Measurements from ENCODE around the gene TTC34. TPM values are rescaled to one million over a fixed set of nuclear protein-coding genes. Genes with fewer than 3 reads are reported as not detected.

TTC34 gene
- total RNA-seq, 4 donors from 2014 or later = 0.17 to 0.75 (median 0.27) TPM

- no peak for TF ChIP-seq CTCF (IDR thresholded peaks at IDR 0.05; ENCODE audit: low read depth)
These were observed 1.5 kb downstream of the TTC34 start for GRCh38 chr1:2799811-2800663.

GRCh38 chr1:2797741-2798016 is 3.8 kb downstream of the TTC34 start:
- no peak for TF ChIP-seq CTCF (IDR thresholded peaks at IDR 0.05; ENCODE audit: low read depth)

- TF ChIP-seq CTCF (IDR thresholded peaks at IDR 0.05; ENCODE audit: low read depth) = no peak
These were observed 4.4 kb downstream of the TTC34 start for GRCh38 chr1:2796890-2797740.

- TF ChIP-seq CTCF (IDR thresholded peaks at IDR 0.05; ENCODE audit: low read depth) = no peak
These were observed 5.6 kb downstream of the TTC34 start for GRCh38 chr1:2795926-2796325.

GRCh38 chr1:2791027-2791760 is 10.3 kb downstream of the TTC34 start:
- no peak for TF ChIP-seq CTCF (IDR thresholded peaks at IDR 0.05; ENCODE audit: low read depth)

GRCh38 chr1:2789986-2790581 is 11.4 kb downstream of the TTC34 start:
- no peak for TF ChIP-seq CTCF (IDR thresholded peaks at IDR 0.05; ENCODE audit: low read depth)

All from subcutaneous adipose tissue (tissue), 4 donors.